ENCODE data around the gene RIMS3.
A peak's percentile ranks its signal among the peaks of the same experiment; 100 is the strongest.

Gene RIMS3

DNA sequence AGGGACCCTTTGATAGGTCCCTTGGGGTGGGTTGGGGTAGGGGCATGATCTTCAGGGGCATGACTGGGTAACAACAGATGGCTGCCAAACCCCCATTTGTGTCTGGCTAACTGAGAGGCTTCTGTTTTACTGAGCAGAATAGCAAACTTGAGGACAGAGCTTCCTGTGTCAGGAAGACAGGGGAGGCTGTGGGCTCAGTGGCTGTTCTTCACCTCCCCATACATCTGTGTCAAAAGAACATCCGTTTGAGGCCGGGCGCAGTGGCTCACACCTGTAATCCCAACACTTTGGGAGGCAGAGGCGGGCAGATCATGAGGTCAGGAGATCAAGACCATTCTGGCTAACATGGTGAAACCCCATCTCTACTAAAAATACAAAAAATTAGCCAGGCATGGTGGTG lies 35.9 kb downstream of the RIMS3 start:
- DNase-seq = peak in 2 of 5 experiments; percentile 7 to 71

DNA sequence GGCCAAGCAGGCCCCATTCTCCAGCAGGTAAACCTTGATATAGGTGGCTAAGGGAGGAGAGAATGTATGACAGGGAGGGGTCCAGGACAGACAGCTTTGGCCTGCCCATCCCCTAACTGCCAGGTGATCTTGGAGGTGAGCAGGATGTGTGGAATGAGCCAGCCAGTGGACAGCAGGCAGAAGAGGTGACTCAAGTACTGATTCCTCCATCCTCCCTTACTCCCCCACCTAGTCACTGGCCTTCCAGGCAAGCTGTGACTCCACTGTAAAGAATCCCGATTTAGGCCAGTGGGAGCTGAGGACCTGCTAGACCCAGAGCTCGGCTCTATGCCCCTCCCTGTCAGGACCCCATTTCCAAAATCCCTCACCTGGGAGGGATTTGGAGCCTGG lies 36.6 kb downstream of the RIMS3 start:
- no peak for DNase-seq

DNA sequence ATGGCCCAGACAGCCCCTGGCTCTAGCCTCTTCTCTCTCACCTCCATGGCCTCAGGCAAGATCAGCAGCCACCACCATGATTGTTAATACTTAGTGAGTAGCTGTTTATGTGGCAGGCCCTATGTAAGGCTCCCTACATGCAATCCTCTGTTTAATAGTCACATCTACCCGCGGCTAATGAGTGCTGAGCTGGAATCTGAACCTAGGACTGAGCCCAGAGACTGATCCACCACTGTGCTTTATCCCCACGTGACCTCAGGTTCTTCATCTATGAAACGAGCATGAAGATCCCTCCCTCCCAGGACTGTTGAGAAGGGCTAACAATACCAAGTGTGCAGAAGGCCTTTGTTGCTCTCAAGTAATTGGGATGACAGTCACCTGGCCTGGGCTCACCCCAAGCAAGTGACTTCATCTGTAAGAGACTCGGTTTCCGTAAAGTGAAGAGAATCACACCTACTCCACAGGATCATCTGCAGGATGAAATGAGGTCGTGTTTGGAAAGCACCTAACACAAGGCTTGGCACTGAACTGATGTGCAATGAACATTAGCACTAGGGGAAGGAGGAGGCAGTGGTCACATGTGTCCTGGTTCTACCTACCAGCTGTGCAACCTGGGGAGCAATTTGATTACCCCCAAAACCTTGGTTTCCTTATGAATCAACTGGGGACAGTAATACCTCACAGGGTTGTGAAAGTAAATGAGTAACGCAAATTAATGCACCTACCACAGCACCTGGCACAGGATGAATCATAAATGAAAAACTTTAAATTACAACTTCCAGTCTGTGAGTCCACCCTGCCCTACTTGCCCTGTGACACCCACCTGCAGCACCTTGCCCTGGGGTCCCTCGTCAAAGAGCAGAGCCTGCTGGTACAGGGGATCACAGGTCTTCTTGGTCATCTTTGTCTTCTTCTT lies 37.2 kb downstream of the RIMS3 start:
- peak in 2 of 5 experiments; percentile 64 for DNase-seq

DNA sequence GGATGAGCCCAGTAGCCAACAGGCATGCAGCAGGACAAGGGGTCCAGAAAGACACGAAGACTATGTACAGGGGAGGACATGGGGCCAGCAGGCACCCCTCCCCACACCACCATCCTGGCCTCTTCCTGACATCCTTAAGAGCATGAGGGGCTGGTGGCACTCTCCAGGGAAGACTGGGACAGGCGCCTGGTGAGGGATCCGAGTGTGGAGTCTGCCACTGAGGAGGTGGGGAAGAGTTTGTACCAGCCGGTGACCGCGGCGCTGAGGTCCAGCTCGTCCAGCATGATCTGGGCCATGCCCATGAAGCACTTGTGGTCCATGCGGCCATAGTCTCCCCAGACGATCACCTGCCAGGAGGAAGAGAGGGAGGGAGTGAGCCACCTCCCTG lies 39.1 kb downstream of the RIMS3 start:
- DNase-seq = no peak

DNA sequence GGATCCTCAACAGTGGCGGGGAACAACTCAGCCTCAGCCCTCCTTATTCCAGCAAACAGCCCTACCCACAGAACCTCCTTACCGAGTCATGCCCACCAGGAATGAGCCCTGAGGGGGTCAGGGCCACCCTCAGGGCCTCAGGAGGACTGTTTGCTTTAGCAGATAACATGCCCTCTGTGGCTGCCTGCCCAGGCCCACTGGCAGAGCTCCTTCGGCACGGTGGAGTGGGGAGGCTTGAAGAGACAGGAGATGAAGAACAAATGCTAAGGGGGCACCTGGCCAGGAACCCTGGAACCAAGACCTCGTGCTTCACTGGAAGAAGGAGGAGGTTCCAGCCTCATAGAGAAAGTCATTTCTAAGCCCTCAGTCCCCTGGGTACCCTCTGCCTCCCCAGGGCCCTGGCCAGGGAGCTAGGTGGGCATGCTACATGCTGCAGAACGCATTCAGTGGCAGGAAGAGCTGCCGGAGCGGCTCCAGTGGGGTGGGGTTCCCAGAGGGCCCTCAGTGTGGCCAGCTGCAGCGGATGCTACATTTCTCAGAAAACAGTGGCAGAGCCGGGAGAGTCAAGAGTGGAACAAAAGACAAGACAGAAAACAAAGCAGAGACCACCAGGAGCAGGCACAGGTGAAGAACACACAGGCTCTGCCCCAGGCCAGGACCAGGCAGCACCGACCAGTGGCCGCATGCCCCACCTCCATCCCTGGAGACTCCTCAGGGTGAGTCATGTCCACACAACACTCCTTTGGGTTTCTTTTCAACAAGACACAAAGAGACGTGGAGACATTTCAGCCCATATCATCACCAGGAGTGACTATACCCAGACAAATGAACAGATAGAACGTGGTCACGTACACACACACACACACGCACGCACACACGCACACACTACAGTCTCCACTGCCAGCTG lies 39.8 kb downstream of the RIMS3 start:
- peak in 1 of 5 experiments; percentile 10 for DNase-seq

DNA sequence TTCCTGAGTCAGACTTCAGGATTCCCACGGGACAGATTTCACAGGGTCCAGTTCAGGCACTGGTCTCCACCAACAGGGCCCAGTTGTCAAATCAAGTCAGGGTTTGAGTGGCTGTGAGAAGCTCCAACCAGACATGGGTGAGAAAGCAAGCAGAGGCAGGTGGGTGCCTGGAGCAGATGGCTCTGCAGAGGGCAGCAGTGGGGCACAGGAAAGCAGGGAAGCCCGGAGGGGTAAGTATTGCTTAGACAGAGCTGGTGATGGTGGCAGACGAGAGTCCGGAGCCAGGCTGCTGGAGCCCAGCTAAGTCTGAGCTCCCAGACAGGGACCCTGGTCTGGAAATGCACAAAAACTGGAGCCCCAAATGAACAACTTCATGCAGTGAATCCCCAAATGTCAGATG lies 40.4 kb downstream of the RIMS3 start:
- peak in 1 of 5 experiments; percentile 11 for DNase-seq

DNA sequence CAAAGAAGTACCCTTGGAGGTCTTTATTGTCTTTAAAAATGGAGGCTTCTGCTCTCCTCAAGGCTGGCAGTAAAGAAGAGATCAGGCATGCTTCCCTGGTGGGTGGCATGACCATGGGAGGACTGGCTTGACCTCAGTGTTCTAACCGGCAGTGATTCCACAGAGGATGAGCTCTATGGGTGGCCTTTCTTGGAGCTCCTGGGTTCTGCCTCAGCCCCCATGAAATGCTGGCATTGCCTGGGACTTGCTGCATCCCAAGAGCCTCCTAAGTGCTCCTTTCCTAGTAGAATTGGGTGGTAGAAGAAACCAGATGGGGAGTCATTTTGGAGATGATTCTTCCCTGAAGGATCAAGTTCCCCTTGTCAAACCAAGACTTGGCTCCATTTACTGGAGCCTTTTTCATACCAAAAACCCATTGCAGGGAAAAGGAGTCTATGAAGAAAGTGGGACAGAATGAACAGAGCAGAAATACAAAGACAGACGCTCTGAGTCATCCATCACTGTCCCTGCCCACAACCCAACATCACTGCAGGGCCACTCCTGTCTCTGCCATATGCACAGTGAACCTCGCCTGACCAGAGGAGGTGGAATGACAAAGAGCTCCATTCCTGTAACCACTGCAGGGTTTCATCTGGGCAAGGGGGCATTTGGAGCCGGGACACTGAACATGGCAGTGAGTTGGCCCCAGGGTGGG lies 42.4 kb downstream of the RIMS3 start:
- DNase-seq = no peak

DNA sequence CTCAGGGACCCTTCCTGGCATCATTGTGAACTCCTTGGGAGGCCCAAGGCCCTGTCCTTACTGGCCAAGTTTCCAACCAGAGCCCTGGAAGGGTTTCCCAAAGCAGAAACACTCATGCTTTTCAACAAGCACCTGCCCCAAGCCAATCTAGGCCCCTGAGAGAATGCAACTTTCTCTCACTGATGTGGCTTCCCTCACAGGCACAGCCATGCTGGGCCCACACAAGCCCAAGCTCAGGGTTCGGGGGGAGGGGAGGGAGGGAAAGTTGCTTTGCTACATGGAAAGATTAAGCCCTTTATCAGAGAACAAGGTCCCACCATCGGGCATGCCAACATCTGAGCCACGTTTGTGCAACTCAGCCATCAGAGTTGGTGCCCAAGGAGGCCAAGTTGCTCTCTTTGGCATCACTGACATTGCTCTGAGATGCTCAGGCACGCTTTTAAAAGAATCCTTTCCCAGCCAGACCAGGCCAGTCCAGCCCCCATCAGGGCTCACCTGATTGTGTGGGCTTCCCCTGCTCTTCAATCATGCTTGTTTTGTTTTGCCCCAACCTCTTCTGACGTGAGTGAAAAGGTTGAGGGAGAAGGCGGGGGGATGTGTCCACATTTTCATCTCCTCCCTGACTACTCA lies 43.5 kb downstream of the RIMS3 start:
- no peak for DNase-seq

DNA sequence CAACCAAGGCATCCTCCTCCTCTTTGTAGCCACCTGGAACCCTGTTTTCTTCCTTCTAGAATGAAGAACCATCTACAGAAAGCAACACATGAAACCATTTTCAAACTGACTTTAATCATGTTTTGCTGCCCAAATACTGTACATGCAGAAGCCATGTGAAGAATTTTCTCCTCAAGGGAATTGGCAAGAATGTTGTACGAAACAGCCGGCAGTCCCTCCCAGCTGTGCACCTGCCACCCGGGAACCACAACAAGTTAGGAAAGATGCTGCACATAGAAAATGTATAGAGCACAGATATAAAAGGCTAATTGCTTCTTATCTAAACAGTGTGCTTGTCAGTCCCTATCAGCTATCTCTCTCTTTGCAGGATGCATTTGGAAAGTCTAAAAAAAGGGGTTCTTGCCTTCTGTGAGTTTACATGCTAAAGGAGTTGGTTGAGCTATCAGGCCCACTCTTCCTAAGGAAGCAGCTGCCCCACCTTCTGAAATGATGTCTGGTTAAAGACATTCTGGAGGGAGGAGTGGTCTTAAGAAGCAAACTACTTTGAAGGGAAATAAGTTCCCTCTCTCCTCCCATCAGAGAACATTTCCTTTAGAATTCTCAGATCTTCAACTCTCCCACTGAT lies 44.8 kb downstream of the RIMS3 start:
- no peak for DNase-seq

DNA sequence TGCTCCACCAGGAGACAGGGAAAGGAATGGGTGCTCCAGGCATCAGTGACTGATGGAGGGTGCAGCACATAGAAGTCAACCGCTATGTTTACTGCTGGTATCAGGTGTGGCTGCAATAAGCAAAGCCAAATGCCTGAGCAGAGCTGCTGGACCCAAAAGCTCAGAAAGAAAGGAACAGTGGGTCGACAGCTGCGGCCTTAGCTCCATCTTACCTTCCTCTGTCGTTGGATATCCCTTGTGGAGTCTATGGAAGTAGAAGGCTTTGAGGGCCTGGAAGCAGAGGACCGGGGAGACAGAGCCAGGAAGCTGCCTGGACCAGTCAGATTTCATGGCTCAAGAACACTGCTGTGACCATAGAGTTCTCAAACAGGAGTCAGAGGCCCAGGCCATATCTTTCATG lies 45.3 kb downstream of the RIMS3 start:
- DNase-seq = no peak

DNA sequence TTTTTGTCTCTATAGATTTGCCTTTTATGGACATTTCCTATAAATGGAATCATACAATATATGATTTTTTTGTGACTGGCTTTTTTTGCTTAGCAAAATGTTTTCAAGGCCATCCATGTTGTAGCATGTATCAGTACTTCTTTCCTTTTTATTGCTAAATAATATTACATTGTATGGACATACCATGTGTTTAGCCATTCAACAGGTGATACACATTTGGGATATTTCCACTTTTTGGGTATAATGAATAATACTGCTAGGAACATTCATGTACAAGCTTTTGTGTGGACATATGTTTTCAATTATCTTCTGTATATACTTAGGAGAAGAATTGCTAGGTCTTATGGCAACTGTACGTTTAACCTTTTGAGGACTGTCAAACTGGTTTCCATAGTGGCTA lies 47.4 kb downstream of the RIMS3 start:
- DNase-seq = no peak

DNA sequence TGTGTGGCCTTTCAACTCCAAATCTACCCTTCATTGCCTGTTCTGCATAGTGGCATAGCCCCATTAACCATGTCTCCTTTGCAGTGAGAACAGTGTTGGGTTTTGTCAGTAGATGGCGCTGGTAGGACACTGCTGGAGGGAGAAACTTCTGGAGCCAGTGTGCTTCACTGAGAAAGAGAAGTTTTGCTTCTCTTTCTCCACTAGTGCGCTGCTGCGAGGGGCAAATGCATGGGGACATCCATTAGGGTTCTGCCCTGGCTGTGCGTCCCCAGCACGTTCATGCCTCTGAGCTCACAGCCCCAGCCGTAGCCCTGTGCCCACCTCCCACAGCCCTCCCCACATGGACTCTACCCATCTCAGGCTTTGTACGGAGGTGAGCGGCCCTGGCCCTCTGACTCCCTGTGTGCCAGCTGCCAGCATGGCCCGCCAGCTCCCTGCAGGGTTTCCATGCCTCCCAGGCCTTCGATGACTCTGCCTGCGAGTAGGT lies 53.1 kb downstream of the RIMS3 start:
- DNase-seq = peak in 4 of 5 experiments; percentile 41 to 69 (median 44)

DNA sequence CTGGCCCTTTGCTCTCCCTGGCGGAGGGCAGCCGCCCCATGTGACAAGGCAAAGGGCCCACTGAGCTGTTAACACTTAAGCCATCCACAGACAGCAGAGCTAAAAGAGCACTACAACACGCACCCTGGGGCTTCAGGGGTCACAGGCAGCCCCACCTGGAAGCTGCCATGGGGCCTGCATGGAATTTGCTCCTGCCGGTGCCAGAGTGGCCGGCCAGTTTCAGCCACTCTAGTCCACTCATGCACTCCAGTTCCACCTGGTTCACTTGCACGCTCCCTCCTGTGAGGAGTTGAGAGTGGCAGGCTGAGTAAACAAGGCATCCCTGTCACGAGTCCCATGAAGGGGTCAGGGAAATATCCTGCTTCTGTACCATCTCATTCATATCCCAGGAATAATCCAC lies 55.3 kb downstream of the RIMS3 start:
- no peak for DNase-seq

DNA sequence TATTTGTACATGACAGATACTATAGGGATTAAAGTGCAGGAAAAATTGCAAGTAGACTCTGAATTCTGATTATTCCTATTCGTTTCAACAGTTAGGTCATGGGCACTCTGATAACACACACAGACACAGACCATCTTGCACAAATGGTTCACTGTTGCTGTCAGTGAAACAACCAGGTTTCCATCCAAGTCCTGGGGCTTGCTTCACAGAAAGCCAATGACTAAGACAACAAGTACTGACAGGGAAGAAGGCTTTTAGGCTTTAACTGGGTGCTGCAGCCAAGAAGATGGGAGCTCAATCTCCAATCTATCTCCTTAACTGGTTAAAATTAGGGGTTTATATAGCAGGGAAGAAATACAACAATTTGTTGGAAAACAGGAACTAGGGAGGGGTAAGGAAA lies 57.6 kb downstream of the RIMS3 start:
- DNase-seq = no peak

DNA sequence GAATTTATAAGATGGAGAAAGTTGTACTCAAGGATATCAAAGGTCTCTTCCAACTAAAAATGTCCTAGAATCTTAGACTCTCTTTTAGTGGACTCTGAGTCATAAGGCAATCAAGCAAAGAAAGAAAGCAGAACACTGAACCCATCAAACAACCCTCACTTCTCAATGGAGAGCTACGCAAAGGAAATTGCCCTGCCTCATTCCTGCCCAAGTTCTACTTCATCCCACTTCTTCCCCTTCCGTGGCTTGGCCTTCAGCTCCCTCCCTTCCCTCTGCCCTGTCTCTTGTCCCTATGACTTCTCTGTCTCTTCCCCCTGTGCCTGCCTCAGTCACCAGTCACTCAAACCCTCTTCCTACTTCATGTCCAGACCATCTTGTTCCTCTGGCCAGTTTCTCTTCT lies 58.5 kb downstream of the RIMS3 start:
- DNase-seq = no peak

DNA sequence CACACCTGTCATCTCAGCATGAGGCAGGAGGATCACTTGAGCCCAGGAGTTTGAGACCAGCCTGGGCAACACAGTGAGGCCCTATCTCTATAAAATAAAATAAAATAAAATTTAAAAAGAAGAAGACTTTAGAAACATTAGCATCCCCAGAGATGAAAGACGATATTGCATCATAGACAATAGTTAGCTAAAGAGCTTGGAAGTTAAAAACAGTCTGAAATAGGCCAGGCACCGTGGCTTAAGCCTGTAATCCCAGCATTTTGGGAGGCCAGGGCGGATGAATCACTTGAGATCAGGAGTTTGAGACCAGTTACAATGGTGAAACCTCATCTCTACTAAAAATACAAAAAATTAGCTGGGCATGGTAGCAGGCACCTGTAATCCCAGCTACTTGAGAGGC lies 59.3 kb downstream of the RIMS3 start:
- no peak for DNase-seq

DNA sequence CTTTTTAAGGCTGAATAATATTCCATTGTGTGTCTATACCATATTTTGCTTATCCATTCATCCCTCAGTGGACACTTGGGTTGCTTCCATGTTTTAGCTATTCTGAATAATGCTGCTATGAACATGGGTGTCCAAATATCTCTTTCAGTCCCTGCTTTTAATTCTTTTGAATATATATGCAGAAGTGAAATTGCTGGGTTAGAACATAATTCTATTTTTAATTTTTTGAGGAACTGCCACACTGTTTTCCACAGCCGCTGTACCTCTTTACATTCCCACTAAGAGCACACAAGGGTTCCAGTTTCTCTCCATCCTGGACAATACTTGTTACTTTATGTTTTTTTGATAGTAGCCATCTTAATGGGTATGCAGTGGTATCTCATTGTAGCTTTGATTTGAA lies 65.6 kb downstream of the RIMS3 start:
- DNase-seq = no peak

DNA sequence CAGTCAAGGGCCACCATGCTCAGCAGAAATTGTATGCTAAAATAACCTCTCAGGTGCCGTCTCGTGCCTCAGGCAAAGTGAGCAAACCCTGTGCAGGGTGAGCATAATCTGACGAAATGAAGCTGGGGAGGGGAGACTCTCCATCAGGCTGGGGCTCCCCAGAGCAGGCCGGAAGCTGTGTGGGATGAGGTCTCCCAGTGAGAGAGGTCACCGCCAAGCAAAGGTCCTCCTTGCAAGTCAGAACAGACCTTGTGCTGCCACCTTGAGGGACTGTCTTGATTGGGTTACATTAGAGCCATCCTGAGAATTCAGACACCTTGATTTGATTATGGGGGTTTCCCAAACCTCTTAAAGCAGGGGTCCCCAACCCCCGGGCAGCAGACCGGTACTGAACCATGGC lies 69.9 kb downstream of the RIMS3 start:
- DNase-seq = no peak

DNA sequence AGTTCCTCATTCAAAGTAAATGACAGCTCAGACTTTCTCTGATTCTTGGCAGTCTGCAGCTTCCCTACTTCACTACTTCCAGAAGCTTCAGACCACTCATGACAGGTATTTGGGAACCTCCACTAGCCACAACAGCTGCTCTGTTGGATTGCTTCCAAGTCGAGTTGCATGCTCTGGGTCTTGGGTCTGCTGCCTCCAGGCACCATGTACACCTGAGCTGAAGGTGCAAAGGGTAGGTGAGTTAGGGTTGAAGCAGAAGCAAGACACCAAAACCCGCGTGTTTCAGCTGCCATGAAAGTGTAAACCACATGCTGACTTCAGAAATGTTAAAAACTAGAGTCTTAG lies 71.3 kb downstream of the RIMS3 start:
- no peak for DNase-seq

DNA sequence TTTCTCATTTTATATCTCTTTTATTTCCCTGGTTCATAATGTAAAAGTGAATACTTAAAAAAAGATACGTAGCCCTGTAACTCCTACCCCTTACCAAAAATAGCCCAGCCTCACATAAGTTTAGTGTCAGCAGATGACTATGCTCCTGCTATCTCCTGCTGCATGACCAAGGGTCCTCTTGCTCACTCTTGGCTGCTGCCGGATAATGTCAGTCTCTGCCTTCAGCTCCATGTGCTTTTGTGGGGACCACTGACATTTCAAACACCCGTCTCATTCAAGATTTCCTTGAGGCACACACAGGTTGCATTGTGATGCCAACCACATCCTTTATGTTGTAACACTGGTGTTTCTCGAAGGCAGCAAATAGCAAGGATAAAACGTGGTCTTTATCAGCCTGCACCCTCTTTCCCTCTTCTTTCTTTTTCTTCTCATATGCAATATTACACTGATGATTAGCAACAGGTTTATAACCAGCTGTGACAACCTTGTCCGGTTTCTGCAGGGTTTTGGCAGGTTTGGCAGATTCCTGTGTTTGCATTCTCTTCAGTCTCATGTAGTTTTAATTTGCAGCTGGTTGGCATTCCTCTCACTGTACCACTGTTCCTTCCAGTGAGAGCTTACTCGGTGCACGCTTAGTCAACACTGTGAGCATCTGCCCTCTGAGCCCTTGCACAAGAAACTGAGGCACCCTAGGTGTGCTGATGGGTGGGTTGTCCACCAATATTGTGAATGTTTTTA lies 71.9 kb downstream of the RIMS3 start:
- no peak for DNase-seq

DNA sequence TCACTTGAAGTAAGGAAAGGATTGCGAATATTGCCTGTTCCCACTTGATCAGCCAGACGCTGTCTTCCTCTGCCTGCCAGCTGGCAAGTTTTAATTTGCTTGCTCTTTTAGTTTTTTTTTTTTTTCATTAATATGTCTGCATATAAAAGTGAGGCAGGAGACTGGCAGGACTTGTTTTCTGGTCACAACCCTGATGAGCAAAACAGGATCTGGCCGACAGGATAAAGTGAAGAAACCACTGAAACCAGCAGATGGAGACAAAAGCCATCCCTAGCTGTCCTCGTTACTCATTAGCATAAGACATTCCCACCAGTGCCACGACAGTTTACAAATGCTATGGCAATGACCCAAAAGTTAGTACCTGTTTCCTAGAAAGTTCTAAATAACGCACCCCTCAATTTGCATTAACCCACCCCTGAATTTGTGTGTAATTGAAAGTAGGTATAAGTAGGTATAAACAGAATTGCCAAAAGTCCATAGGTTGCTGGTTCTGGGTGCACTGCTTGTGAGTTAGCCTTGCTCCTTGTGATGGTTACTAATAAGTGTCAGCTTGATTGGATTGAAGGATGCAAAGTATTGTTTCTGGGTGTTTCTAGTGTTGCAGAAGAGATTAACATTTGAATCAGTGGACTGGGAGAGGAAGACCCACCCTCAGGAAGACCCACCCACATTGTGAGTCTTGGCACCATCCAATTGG lies 73.2 kb downstream of the RIMS3 start:
- peak in 1 of 5 experiments; percentile 14 for DNase-seq

Measured in T-helper 2 cell (primary cell).